GM21786 (cell line): ENCODE results near the gene ZNF284.

ENCODE experiments used
- ATAC-seq: cut with Tn5 transposase; IDR thresholded peaks from one replicate; pipeline ENCODE4 v1.9.1; 2021; ENCODE audit not compliant: unreplicated experiment

The ZNF284 gene

GRCh38 chr19:44071824-44072542, at the start of gene ZNF284:
ZNF284 (plus strand) TSS chr19:44072159; CDS start chr19:44076390, 4,231 bp downstream.
- ATAC-seq, result peak; percentile 94

- ATAC-seq, result no peak
These were observed 47.1 kb upstream of the ZNF284 start for GRCh38 chr19:44024900-44025216.

- peak; percentile 77 for ATAC-seq
These were observed 46.6 kb upstream of the ZNF284 start, which contains the start of gene ZNF222 for GRCh38 chr19:44025217-44025936. ZNF222 (plus strand) TSS chr19:44025379; CDS start chr19:44025437, 58 bp downstream.

- no peak for ATAC-seq
These were observed 45.3 kb upstream of the ZNF284 start for GRCh38 chr19:44026622-44027021.

GRCh38 chr19:44032001-44032610, 39.9 kb upstream of the ZNF284 start:
- ATAC-seq, result no peak

GRCh38 chr19:44042147-44042546, 29.8 kb upstream of the ZNF284 start:
- no peak for ATAC-seq

GRCh38 chr19:44050740-44051649, 21.0 kb upstream of the ZNF284 start:
- no peak for ATAC-seq

- peak; percentile 78 for ATAC-seq
These were observed 20.1 kb upstream of the ZNF284 start, which contains the start of gene ZNF223 for GRCh38 chr19:44051650-44052402. ZNF223 (plus strand) TSS chr19:44052036; CDS start chr19:44055177, 3,141 bp downstream.

- no peak for ATAC-seq
These were observed 16.1 kb upstream of the ZNF284 start for GRCh38 chr19:44055870-44056269.

- no peak for ATAC-seq
These were observed 12.7 kb upstream of the ZNF284 start for GRCh38 chr19:44059229-44059628.

- ATAC-seq, result no peak
These were observed 10.9 kb upstream of the ZNF284 start for GRCh38 chr19:44061038-44061437.

- ATAC-seq, result no peak
These were observed 5.7 kb upstream of the ZNF284 start for GRCh38 chr19:44066305-44066704.

- no peak for ATAC-seq
These were observed 2.5 kb upstream of the ZNF284 start for GRCh38 chr19:44069415-44069814.

GRCh38 chr19:44072543-44073401, 813 bp downstream of the ZNF284 start:
- ATAC-seq, result no peak

- ATAC-seq, result no peak
These were observed 4.4 kb downstream of the ZNF284 start for GRCh38 chr19:44076325-44076724.

GRCh38 chr19:44092108-44092507, 20.1 kb downstream of the ZNF284 start:
- no peak for ATAC-seq

GRCh38 chr19:44093931-44094765, 22.2 kb downstream of the ZNF284 start, which contains the start of gene ZNF224:
ZNF224 (plus strand) TSS chr19:44094361; CDS start chr19:44097874, 3,513 bp downstream.
- ATAC-seq, result peak; percentile 84

GRCh38 chr19:44107751-44108150, 35.8 kb downstream of the ZNF284 start:
- ATAC-seq, result no peak
